SIG-M5 (cell line): ENCODE data around the gene HEY2.
"Not testable (repeated sequence)": the region's sequence is repeated elsewhere in the genome, so short reads cannot be mapped to it uniquely, and the experiment has no call there.

Experiments
- DNase-seq: peaks from one replicate; lab custom pipeline; 2025; lab: John Stamatoyannopoulos, UW

HEY2 gene

DNA sequence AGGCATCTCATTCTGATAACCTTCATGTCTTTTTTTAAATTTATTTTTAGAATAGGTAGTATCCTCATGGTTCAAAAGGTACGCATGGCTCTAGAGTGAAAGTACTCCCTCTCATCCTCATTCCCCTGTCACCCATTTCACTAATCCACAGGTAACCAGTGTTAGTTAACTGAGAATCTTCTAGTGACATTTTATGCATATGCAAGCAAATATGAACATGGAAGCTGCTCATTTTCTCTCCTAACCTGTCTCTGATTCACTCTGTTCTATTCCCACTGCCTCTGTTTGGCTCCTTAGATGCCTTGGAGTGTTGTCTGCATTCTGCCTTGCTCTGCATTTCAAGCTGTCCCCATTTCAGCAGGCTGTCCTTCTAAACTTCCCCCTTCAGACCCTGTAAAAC lies 45.9 kb downstream of the HEY2 start:
- no peak for DNase-seq

DNA sequence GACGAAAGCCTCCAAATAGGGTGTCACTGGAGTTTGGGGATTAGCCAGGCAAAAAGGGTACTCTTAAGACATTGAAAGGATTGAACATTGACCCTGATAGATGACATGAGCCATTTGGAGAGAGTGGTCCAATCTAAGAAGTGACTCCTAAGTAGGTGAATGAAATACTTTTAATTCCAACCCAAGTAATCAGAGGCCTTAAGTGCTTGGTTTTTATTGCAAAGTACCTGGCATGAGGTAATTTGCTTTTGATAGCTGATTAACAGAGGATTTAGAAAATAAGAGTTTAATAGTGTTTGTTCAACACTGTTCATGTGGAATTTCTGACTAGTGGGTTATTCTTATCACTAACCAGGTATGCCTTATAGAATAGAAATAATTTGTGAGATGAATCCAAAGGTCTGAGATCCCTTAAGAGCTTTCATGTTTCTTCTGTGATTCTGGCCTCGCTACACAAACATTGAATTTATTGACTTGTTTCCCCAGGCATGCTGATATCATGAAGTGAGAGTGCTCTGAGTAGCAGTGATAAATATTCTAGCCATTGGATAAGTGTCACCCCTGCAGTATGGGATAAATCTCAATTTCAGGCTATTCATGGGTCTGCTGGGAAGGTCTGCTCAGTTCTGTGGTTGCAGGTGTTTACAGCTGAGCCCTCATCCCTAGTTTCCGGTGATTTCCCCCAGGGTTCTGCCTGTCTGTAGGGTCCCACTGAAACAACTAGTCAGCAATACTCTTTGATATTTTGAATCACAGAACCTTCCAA lies 47.9 kb downstream of the HEY2 start:
- no peak for DNase-seq

DNA sequence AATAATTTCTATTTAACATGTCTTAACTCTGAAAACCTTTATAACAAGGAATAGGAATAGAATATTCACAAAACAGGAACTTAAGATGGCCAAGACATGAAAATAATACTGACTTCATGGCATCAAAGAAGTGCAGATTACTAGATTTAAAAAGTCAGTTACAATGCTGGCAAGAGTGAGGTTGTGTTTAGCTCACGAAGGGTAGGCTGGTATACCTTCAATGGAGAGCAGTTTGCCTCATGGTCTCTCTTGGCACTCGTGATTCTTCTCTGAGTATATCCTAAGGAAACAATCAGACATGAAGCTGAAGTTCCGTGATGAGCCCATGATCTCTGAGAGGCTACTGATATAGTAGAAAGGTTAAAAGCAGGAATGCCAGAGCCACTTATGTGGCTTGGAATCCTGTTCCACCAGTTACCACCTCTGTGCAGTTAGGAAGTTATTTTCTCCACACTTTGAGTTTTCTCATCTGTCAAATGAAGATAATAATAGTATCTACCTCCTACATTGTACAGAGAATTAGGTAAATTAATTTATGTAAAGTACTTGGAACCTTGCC lies 48.5 kb downstream of the HEY2 start:
- no peak for DNase-seq

DNA sequence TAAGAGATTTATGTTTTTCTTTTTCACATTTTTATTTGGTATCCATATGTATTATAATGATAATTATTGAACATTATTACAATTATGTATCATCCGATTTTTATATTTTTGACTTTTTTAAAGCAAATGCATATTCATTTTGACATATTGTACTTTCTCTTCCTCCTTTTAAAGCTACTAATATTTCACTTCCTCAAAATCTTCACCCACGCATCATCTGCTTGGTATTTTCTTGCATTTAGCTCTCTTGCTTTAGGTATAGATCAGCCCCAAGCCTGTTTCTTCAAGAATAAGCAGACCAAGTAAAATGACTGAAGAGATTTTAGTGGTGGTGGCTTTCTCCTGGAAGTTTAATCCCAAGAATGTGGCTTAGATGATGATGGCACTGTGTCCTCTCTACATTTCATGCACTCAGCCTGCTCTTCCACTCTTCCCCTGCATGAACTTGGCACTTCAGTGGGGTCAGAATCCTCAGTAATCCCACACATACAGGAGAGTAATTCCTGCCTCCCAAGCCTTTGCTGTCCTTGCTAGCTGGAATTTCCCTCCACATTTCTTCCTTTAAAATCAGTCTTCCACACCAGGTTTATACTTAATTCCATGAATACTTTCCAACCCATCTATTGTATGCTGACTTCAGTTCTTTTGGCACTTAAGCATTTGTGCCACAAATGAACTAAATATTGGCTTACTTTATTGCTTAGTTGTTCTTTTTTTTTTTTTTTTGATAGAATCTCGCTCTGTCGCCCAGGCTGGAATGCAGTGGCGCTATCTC lies 49.5 kb downstream of the HEY2 start:
- peak; percentile 47 for DNase-seq

DNA sequence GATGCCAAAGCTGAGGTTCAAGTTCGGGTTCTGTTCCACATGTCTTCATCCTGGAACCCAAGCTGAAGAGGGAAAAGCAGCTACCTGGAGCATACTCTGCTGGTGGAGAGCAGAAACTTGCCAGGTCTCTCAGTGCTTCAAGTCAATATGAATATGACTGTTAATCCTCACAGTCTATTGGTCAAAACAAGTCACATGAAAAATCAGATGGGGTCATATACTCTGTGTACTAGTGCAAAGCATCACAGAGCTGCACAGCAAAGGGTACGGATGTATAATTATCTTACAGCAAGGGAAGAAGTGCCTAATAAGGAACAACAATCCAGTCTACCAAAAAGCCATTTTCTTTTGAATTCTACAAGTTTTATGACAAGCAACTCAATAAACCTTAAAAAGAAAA lies 53.0 kb downstream of the HEY2 start:
- no peak for DNase-seq

DNA sequence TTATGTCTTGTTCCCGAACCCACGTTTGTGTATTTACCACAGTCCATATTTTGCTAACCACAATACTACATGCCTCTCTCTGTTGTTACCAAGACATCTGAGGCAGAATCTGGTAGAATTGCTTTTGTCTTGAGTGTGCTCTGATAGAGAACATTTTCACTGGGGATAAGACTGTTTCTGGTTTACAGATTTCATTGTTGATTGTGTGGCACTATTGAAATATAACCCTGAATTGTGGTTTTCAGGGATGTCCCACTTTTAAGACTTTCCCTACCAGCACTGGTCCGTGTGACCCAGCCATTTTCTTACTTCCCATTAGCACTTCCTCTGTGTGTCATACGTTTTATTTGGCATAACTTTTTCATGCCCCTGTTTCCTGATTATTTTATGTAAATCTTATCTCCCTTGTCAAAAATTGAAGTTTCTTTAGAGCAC lies 53.5 kb downstream of the HEY2 start:
- DNase-seq, result no peak

DNA sequence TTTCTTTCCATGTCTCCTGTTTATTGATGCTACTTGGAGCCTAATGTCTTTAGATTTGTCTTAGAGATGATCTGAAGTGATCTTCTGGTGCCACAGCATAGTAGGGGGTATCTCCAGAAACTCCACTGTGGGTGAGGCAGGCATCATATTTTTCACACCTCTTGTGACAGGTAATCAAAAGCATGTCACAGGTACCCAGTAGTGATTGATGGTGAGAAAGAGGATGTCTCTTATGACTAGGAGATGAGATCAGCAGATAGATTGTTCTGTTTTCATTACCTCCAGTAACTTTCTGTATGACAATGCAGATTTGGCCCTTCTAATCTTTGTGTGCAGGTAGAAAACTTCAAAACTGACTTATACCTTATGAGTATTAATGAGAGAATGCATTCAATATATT lies 54.8 kb downstream of the HEY2 start:
- no peak for DNase-seq

DNA sequence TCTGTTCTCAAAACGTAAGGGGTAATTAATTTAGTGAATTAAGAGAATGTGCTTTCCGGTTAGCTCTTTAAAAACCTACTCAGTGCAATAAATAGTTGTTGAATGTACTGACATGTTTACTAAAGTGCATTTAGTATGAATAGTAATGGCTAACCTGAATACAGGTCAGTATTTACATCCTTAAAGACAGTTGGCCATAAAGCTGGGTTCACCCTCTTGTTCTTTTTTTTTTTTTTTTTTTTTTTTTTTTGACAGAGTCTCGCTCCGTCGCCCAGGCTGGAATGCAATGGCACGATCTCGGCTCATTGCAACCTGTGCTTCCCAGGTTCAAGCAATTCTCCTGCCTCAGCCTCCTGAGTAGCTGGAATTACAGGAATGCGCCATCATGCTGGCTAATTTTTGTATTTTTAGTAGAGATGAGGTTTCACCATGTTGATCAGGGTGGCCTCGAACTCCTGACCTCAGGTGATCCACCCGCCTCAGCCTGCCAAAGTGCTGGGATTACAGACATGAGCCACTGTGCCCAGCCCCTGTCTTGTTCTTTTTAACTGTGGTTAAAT lies 55.5 kb downstream of the HEY2 start:
- DNase-seq, result not testable (repeated sequence)

DNA sequence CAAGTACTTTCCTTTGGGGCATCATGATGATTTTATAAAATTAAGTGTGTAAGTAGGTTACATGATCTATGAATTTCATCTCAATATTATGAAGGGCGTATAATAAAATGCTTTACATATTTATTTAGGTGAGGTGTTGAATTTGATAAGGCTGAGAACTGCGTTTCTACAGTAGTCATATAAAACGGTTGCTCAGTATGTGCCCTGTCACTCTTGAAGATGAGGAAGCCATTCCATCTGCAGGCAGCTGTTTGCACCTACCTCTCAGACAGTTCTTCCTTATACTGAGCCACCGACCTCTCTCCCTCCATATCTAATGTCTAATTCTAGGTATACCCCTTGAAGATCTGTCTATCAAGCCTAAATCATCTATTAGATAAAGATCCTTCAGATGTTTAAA lies 57.4 kb downstream of the HEY2 start:
- DNase-seq, result no peak

DNA sequence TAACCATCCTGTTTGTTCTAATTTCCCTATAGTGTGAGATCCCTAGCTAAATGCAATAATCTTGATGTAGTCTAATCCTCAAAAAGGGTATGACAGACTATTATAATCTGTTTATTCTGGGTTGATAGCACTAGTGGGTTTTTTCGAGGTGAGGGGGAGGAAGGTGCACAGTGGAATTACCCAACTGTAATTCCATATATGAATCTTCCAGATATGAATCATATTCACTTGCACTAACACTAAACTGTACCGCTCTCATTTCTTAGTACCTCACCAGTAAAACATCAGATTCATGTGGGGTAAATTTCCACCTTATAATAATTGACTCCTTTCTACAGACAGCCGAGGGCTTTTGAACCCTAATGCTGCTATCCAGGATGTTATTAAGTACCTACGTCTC lies 57.9 kb downstream of the HEY2 start:
- no peak for DNase-seq

DNA sequence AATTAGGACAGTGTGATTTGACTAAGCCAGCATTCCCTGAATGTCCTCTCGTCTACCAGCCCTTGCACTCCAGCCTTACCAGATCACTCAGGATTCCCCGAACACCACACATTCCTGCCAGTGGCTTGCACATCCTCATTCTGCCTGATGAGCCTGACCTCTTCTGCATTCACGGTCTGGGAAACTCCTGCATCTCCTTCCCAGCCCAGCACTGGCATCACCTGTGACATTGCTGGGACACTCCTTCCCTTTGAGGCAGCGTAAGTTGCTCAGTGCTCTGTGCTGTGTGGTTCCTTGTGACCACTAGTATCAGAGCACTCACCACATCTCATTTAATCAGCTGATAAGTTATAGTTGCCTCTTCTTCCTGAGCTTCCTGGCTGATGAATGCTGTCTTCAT lies 58.6 kb downstream of the HEY2 start:
- no peak for DNase-seq

DNA sequence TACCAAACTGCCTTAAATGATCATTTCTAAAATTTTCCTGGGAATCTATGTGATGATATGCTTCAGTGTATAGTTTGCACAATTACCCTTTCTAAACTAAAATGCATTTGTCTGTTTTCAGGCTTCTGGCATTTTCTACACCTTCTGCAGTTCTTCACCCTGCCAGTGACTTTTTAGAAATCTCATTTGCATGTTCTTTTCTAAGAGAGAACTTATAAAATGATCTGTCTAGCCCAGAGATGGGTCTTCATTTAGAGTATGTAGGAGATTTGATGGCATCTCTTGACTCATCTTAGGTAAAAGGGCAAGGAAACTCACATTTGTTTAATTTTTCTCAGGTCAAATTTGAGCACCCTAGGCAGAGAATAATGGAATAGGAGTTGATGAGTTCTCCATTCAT lies 59.2 kb downstream of the HEY2 start:
- no peak for DNase-seq

DNA sequence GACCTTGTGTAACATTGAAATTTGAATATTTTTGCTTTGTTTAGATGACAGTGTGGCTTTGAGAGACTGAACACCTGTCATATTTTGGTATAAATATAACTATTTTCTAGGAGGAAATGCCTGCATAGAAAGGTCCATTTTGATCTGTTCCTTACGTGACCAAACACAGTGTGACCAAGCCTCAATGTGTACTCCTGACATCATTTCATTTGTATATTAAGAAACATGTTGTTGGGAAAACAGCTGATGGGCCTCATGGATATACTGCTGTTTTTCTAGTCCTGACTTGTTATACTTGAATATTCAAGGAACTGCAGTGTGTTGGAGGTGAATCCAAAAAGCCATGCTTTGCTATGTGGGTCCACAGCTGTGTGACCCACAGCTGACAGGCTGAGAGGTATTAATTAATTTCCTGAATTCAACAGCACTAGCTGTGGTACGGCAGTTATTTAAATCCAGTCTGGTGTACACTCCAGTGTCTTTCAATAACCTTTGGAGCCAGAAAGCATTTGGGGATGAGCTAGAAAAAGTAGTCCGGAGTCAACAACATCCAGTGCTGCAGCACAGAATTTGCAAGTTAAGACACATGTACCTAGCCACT lies 60.2 kb downstream of the HEY2 start:
- no peak for DNase-seq

DNA sequence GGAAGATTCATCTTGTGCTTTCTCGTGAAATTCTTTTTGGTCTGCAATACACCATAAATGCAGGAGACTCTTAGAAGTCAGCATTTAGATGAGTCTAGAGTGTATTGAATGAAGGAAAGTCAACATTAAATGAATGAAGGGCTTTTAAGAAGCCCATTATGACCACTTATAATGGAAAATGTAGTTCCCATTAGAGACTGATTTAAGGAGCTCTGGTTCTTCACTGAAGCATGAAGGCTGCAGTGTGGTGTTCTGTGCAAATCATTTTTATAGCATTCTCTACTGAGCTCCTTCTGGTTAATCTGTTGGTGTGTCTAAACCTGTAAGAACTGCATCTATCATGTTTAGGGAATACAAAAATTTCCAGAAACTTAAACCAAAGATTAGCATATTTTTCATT lies 61.0 kb downstream of the HEY2 start:
- DNase-seq, result no peak
